ENCODE data around the gene POLRMT.

Gene POLRMT

DNA sequence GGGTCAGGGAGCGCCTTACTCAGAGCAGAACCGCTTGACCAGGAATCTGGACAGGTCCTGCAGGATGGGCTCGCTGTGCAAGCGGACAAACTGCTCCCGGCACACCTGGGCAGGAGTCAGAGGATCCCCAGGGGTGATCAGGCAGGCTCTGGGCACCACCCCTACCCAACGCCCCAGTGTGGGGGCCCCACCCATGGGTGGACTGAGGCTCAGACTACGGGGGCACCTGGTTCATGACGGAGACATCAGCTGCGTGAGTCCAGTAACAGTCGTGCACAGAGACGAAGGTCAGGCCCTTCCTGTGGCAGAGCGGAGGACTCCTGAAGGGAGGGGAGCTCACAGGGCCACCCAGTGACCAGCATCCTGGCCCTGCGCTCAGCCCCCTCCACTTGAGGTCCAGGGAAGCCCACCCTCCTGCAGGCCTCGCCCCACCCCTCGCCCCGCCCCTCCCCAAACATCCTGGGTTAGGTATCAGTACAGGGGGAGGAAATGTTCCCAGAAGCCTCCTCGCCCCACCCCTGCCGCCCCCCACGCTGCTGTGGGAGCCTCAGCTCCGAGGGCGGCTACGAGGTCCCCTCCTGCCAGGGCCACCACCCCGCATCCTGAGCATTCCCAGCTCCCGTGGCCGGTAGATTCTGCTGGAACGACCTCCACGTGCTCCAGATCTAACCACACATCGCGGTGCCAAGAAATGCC lies 15.6 kb downstream of the POLRMT start:
- no peak overlapping the region for H3K4me3 ChIP-seq (ENCODE audit: low read length)
- H3K27ac ChIP-seq (ENCODE audit: low read length): no peak overlapping the region
- H3K27me3 ChIP-seq (ENCODE audit: control insufficient read depth, insufficient read depth, low read length): no peaks in the 10 kb centered on the region; the same call in 1 of the 2 replicates
- no peak for DNase-seq (ENCODE audit: low read depth, low spot score)
- peaks cover 32% of the 10 kb centered on the region for H3K36me3 ChIP-seq (ENCODE audit: control insufficient read depth, insufficient read depth, low read length)
- H3K4me1 ChIP-seq (ENCODE audit: control insufficient read depth, insufficient read depth, low read length): no peaks in the 10 kb centered on the region
- WGBS (ENCODE audit: insufficient coverage, insufficient read length): no CpG with 5 or more reads among the region's 29 CpGs
- H3K9me3 ChIP-seq (ENCODE audit: control insufficient read depth, insufficient read depth, low read length): no peaks in the 10 kb centered on the region

DNA sequence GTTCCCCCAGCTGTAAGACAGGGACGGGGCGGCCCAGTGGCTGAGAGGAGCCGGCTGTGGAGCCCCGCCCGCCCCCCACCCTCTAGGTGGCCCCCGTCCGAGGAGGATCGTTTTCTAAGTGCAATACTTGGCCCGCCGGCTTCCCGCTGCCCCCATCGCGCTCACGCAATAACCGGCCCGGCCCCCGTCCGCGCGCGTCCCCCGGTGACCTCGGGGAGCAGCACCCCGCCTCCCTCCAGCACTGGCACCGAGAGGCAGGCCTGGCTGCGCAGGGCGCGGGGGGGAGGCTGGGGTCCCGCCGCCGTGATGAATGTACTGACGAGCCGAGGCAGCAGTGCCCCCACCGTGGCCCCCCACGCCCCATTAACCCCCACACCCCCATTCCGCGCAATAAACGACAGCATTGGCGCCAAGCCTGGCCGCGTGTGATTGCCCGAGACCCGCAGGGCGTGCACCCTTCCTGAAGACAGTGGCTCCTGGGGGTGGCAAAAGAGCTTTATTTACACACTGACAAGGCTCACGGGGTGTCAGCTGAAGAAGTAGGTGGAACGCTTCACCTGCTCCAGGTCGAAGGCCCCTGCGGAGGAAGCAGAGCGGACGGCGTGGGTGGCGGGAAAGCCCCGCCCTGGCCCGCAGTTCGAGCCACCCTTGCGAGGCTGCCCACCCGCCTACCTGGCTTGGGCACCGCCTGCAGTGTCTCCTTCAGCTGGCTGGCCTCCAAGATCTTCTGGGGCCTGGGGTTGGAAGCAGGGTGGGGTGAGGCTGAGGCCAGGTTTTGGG lies 16.4 kb downstream of the POLRMT start:
- WGBS (ENCODE audit: insufficient coverage, insufficient read length): no CpG with 5 or more reads among the region's 58 CpGs
- DNase-seq (ENCODE audit: low read depth, low spot score): no peak
- Histone ChIP-seq H3K4me1 (ENCODE audit: control insufficient read depth, insufficient read depth, low read length) (no peaks in the 10 kb centered on the region), H3K27me3 (ENCODE audit: control insufficient read depth, insufficient read depth, low read length) (no peaks in the 10 kb centered on the region; the same call in 1 of the 2 replicates), H3K36me3 (ENCODE audit: control insufficient read depth, insufficient read depth, low read length) (peaks cover 25% of the 10 kb centered on the region), H3K27ac (ENCODE audit: low read length) (no peak overlapping the region), H3K4me3 (ENCODE audit: low read length) (no peak overlapping the region), H3K9me3 (ENCODE audit: control insufficient read depth, insufficient read depth, low read length) (no peaks in the 10 kb centered on the region)

DNA sequence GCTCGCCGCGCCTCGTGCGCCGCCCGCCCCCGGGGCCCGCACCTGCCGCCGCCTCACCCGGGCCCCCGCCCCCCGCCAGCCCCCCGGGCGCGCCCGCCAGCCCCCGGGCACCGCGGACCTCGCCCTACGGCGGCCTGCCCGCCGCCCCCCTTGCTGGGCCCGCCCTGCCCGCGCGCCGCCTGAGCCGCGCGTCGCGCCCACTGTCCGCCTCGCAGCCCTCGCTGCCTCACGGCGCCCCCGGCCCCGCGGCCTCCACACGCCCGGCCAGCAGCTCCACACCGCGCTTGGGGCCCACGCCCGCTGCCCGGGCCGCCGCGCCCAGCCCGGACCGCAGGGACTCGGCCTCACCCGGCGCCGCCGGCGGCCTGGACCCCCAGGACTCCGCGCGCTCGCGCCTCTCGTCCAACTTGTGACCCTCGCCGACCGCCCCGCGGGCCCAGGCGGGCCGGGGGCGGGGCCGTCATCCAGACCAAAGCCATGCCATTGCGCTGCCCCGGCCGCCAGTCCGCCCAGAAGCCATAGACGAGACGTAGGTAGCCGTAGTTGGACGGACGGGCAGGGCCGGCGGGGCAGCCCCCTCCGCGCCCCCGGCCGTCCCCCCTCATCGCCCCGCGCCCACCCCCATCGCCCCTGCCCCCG lies 17.2 kb downstream of the POLRMT start:
- no peak for DNase-seq (ENCODE audit: low read depth, low spot score)
- no CpG with 5 or more reads among the region's 97 CpGs for WGBS (ENCODE audit: insufficient coverage, insufficient read length)
- H3K36me3 ChIP-seq (ENCODE audit: control insufficient read depth, insufficient read depth, low read length): peaks cover 22% of the 10 kb centered on the region

DNA sequence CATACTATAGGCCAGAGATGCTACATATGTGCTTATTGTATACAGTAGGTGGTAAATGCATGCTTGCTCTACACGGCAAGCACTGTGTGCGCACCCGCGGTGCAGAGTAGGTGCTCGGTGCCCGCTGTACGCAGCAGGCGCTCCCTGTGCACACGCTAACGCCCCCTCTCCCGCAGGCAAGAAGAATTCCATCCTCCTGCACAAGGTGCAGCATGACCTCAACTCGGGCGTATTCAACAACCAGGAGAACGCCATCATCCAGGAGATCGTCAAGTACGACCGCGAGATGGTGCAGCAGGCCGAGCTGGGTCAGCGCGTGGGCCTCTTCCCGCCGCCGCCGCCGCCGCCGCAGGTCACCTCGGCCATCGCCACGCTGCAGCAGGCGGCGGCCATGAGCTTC lies 17.7 kb downstream of the POLRMT start:
- WGBS (ENCODE audit: insufficient coverage, insufficient read length): no CpG with 5 or more reads among the region's 33 CpGs
- Histone ChIP-seq H3K27ac (ENCODE audit: low read length) (no peak overlapping the region), H3K36me3 (ENCODE audit: control insufficient read depth, insufficient read depth, low read length) (peaks cover 22% of the 10 kb centered on the region), H3K9me3 (ENCODE audit: control insufficient read depth, insufficient read depth, low read length) (no peaks in the 10 kb centered on the region), H3K27me3 (ENCODE audit: control insufficient read depth, insufficient read depth, low read length) (no peaks in the 10 kb centered on the region; the same call in 1 of the 2 replicates), H3K4me1 (ENCODE audit: control insufficient read depth, insufficient read depth, low read length) (no peaks in the 10 kb centered on the region), H3K4me3 (ENCODE audit: low read length) (peak overlapping the region; percentile 0; the same call in 1 of the 2 replicates)
- no peak for DNase-seq (ENCODE audit: low read depth, low spot score)

More for the DNA sequence above, 17.2 kb downstream of the POLRMT start:
- H3K9me3 ChIP-seq (ENCODE audit: control insufficient read depth, insufficient read depth, low read length): no peaks in the 10 kb centered on the region
- H3K27ac ChIP-seq (ENCODE audit: low read length): no peak overlapping the region
- no peaks in the 10 kb centered on the region for H3K4me1 ChIP-seq (ENCODE audit: control insufficient read depth, insufficient read depth, low read length)
- no peaks in the 10 kb centered on the region; the same call in 1 of the 2 replicates for H3K27me3 ChIP-seq (ENCODE audit: control insufficient read depth, insufficient read depth, low read length)
- H3K4me3 ChIP-seq (ENCODE audit: low read length): peak overlapping the region; percentile 29; the same call in 1 of the 2 replicates

DNA sequence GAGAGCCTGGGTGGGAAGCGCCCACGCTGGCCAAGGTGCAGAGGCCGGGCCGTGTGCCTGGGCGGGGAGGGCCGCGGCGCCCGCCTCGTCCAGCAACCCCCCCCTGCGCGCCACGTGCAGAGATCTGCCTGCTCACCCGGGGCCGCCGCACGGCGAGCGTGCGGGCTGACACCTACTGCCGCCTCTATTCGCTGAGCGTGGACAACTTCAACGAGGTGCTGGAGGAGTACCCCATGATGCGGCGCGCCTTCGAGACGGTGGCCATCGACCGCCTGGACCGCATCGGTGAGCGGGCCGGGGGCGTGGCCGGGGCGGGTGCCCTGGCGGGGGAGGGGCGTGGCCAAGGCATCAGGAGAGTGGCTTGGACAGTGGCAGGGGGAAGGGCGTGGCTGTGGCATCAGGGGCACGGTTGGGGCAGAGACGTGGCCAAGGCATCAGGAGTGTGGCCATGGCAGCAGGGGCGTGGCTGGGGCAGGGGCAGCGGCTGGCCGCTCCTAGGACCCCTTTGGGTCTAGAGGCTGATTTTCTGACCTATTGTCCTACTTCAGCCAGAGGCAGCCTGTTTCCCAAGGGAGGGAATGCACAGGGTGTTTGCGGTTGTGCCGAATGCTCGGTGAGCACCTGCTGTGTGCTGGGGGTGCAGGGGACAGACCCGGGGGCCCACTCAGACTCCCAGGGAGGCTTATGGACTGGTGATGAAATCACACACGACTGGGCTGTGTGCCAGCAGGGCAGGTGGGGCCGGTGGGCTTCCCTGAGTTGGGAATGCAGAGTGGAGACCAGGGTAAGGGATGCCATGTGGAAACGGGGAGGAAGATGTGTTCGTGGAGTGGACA lies 19.4 kb downstream of the POLRMT start:
- no CpG with 5 or more reads among the region's 54 CpGs for WGBS (ENCODE audit: insufficient coverage, insufficient read length)
- Histone ChIP-seq H3K9me3 (ENCODE audit: control insufficient read depth, insufficient read depth, low read length) (no peaks in the 10 kb centered on the region), H3K27ac (ENCODE audit: low read length) (no peak overlapping the region), H3K36me3 (ENCODE audit: control insufficient read depth, insufficient read depth, low read length) (peaks cover 12% of the 10 kb centered on the region), H3K4me1 (ENCODE audit: control insufficient read depth, insufficient read depth, low read length) (no peaks in the 10 kb centered on the region), H3K4me3 (ENCODE audit: low read length) (no peak overlapping the region), H3K27me3 (ENCODE audit: control insufficient read depth, insufficient read depth, low read length) (no peaks in the 10 kb centered on the region; the same call in 1 of the 2 replicates)
- no peak for DNase-seq (ENCODE audit: low read depth, low spot score)

DNA sequence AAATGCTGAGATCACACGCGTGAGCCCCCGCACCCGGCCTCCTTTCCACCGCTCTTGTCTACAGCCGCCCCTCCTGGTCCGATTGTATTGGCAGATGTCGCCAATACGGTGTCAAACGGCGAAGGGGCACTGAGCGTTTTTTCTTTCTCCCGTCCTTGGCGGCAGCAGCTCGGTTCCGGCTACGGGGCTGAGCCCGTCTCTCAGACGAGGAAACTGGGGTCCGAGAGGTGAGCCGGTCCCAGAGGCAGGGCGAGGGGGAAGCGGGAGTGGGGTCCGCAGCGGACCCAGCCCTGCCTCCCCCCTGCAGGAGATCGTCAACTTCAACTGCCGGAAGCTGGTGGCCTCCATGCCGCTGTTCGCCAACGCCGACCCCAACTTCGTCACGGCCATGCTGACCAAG lies 20.4 kb downstream of the POLRMT start:
- peaks cover 4% of the 10 kb centered on the region; the same call in 1 of the 2 replicates for H3K36me3 ChIP-seq (ENCODE audit: control insufficient read depth, insufficient read depth, low read length)
- no peak for DNase-seq (ENCODE audit: low read depth, low spot score)
- no peak overlapping the region for H3K4me3 ChIP-seq (ENCODE audit: low read length)
- no peaks in the 10 kb centered on the region; the same call in 1 of the 2 replicates for H3K27me3 ChIP-seq (ENCODE audit: control insufficient read depth, insufficient read depth, low read length)
- no peaks in the 10 kb centered on the region for H3K4me1 ChIP-seq (ENCODE audit: control insufficient read depth, insufficient read depth, low read length)
- no peaks in the 10 kb centered on the region for H3K9me3 ChIP-seq (ENCODE audit: control insufficient read depth, insufficient read depth, low read length)
- WGBS (ENCODE audit: insufficient coverage, insufficient read length): no CpG with 5 or more reads among the region's 33 CpGs
- H3K27ac ChIP-seq (ENCODE audit: low read length): no peak overlapping the region

DNA sequence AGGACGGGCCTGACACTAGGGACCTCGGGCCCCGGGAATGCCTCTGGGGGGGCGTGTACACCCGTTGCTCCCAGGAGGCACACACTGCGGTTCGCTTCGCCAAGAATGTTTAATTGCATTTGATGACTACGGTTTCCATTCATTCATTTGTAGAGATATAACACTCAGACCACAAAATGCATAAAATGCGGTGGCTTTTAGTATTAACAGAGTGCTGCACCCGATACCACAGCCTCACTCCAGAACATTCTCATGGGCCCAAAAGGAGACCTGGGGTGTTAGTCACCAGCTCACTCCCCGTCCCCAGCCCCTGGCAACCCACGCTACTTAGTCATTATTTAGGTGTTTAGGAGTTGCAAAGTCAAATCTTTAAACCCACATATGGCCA lies 21.9 kb downstream of the POLRMT start:
- Histone ChIP-seq H3K27ac (ENCODE audit: low read length) (no peak overlapping the region), H3K4me1 (ENCODE audit: control insufficient read depth, insufficient read depth, low read length) (no peaks in the 10 kb centered on the region), H3K36me3 (ENCODE audit: control insufficient read depth, insufficient read depth, low read length) (no peaks in the 10 kb centered on the region; the same call in 1 of the 2 replicates), H3K9me3 (ENCODE audit: control insufficient read depth, insufficient read depth, low read length) (no peaks in the 10 kb centered on the region), H3K27me3 (ENCODE audit: control insufficient read depth, insufficient read depth, low read length) (no peaks in the 10 kb centered on the region; the same call in 1 of the 2 replicates), H3K4me3 (ENCODE audit: low read length) (no peak overlapping the region)
- no CpG with 5 or more reads among the region's 13 CpGs for WGBS (ENCODE audit: insufficient coverage, insufficient read length)
- DNase-seq (ENCODE audit: low read depth, low spot score): no peak

DNA sequence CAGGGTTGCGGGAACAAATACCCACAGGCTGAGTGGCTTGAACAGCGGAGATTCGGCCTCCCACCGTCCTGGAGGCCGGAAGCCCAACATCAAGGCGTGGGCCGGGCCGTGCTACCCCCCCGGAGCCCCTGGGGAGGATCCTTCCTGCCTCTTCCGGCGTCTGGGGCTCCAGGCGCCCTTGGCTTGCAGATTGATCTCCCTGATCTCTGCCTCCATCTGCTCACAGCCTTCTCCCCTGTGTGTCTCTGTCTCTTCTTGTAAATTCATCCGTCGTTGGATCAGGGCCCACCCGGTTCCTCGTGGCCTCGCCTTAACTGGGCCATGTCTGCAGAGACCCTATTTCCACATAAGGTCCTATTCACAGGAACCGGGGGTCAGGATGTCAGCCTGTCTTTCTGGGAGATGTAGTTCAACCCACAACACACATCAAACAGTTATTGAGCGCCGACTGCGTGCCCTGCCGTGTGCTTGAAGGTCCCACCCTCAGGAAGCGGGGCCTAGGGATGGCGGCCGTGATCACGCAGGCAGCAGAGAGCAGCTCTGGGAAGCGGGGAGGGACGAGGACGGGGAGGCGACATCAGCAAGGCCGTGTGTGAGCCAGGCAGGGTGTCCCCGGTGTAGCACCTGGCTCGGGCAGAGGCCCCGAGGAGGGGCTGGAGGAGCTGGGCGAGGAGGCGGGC lies 22.4 kb downstream of the POLRMT start:
- H3K36me3 ChIP-seq (ENCODE audit: control insufficient read depth, insufficient read depth, low read length): no peaks in the 10 kb centered on the region
- H3K4me1 ChIP-seq (ENCODE audit: control insufficient read depth, insufficient read depth, low read length): no peaks in the 10 kb centered on the region
- no peak overlapping the region for H3K4me3 ChIP-seq (ENCODE audit: low read length)
- H3K9me3 ChIP-seq (ENCODE audit: control insufficient read depth, insufficient read depth, low read length): no peaks in the 10 kb centered on the region
- no peaks in the 10 kb centered on the region; the same call in 1 of the 2 replicates for H3K27me3 ChIP-seq (ENCODE audit: control insufficient read depth, insufficient read depth, low read length)
- DNase-seq (ENCODE audit: low read depth, low spot score): no peak
- WGBS (ENCODE audit: insufficient coverage, insufficient read length): no CpG with 5 or more reads among the region's 36 CpGs
- H3K27ac ChIP-seq (ENCODE audit: low read length): no peak overlapping the region

DNA sequence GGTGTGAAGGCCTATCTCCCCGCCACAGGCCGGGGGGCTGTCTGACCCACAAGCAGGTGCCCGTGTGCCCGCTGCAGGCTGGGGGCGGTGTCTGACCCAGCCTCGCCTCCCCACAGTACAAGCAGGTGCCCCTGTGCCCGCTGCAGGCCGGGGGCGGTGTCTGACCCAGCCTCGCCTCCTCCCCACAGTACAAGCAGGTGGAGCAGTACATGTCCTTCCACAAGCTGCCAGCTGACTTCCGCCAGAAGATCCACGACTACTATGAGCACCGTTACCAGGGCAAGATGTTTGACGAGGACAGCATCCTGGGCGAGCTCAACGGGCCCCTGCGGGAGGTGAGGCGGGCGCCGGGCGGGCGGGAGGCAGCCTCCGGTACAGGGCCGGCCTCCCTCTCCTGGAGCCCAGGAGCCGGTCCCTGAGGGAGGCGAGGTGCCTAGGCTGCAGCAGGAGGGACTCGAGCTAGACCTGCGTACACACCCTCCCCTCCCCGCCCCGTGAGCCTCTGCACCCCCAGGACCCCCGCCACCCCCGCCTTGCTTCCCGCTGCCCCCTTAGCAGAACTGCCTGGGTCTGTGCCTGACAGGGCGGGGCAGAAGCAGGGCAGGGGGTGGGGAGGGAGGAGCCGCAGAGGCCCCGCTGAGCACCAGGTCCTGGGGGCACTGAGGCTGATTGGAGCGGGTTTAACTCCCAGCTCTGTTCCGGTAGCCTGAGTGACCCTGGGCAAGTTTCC lies 23.1 kb downstream of the POLRMT start:
- no CpG with 5 or more reads among the region's 38 CpGs for WGBS (ENCODE audit: insufficient coverage, insufficient read length)
- Histone ChIP-seq H3K4me1 (ENCODE audit: control insufficient read depth, insufficient read depth, low read length) (no peaks in the 10 kb centered on the region), H3K9me3 (ENCODE audit: control insufficient read depth, insufficient read depth, low read length) (no peaks in the 10 kb centered on the region), H3K27ac (ENCODE audit: low read length) (no peak overlapping the region), H3K36me3 (ENCODE audit: control insufficient read depth, insufficient read depth, low read length) (no peaks in the 10 kb centered on the region), H3K4me3 (ENCODE audit: low read length) (no peak overlapping the region), H3K27me3 (ENCODE audit: control insufficient read depth, insufficient read depth, low read length) (no peaks in the 10 kb centered on the region)
- no peak for DNase-seq (ENCODE audit: low read depth, low spot score)

Measured in iPS DF 6.9 (cell line).